Cardiac fibroblast (primary cell): Measurements from ENCODE around the gene LGALS16.
"Not testable (repeated sequence)": the region's sequence is repeated elsewhere in the genome, so short reads cannot be mapped to it uniquely, and the experiment has no call there.

Experiments used
- DNase-seq, 2 donors: peaks; one replicate each; pipeline versions ENCODE4 v3.0.0 to v3.0.0-alpha.2; 2010; ENCODE audit warnings: low read depth in 2 of 2
- H3K4me3 ChIP-seq, 2 donors: replicated peaks in 1 of 2; 1 replicate in 1 of 2; 2 replicates in 1 of 2; pipeline ENCODE4 v1.5.1; 2011; ENCODE audit warnings: low read depth in 2 of 2, low read length in 2 of 2, mild to moderate bottlenecking in 2 of 2, moderate library complexity in 1 of 2
- TF ChIP-seq, protein P1 (sequence below): IDR thresholded peaks from one replicate; pipeline ENCODE4 v1.5.1; 2011; ENCODE audit warnings: low read depth, mild to moderate bottlenecking, low read length, inconsistent platforms

The LGALS16 gene, protein sequence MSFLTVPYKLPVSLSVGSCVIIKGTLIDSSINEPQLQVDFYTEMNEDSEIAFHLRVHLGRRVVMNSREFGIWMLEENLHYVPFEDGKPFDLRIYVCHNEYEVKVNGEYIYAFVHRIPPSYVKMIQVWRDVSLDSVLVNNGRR

DNA sequence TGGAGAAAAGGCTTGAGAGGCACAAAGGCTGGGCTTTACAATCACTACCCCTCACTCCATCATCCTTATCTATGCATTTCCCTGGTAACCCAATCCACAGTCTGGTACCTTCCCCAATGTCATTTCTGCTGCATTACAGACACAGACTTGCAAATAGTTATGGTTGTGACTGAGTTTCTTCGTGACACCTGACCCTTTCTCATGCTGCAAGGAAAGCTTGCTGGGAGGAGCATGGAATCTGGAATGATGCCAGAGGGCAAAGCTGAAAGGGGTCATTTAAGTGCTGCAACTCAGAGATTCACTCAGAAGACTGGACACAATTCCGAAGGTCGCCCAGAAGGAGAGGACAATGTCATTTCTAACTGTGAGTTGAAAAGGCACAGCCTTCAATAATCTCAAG lies at the start of gene LGALS16:
TSS of gene LGALS16 (plus strand) at position 301 of the 400 bp plus-strand sequence. CDS start at position 350, 49 bp downstream.
- no peak for DNase-seq
- no peak within 1 kb of the TSS for H3K4me3 ChIP-seq

DNA sequence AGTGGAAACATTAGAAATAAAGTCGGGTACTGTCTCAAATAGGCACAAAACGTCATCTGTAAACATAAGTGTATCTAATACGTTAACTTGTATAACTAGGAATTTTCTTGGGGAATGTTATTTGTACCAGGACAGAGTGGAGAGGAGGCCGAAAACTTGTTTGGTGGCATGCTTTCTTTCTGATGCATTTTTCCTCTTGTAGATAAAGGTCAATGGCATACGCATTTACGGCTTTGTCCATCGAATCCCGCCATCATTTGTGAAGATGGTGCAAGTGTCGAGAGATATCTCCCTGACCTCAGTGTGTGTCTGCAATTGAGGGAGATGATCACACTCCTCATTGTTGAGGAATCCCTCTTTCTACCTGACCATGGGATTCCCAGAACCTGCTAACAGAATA lies 48.7 kb upstream of the LGALS16 start:
- TF ChIP-seq, protein P1, sequence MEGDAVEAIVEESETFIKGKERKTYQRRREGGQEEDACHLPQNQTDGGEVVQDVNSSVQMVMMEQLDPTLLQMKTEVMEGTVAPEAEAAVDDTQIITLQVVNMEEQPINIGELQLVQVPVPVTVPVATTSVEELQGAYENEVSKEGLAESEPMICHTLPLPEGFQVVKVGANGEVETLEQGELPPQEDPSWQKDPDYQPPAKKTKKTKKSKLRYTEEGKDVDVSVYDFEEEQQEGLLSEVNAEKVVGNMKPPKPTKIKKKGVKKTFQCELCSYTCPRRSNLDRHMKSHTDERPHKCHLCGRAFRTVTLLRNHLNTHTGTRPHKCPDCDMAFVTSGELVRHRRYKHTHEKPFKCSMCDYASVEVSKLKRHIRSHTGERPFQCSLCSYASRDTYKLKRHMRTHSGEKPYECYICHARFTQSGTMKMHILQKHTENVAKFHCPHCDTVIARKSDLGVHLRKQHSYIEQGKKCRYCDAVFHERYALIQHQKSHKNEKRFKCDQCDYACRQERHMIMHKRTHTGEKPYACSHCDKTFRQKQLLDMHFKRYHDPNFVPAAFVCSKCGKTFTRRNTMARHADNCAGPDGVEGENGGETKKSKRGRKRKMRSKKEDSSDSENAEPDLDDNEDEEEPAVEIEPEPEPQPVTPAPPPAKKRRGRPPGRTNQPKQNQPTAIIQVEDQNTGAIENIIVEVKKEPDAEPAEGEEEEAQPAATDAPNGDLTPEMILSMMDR, result no peak
- no peak for DNase-seq
- no peak overlapping the region for H3K4me3 ChIP-seq

More for the DNA sequence above, at the start of gene LGALS16:
- TF ChIP-seq, protein P1, result no peak

DNA sequence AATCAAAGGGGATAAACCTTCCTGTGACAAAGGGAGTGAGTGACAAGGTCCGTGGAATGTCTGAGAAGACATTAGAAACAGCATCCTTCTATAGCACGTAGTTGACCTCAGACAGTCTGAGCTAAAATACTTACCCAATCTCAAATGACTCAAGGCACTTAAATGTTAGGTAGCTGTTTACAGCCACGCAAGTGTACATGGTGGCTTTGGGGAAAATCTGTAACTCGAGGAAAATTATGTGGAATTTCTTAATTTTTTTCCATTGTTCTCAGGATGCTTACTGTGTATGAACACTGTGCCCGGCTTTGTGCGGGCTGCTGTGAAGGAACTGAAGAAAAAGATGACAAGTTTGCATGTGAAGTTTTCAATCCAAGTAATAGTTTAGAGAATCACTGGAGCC lies 48.2 kb upstream of the LGALS16 start:
- DNase-seq, result no peak
- TF ChIP-seq, protein P1, result no peak

DNA sequence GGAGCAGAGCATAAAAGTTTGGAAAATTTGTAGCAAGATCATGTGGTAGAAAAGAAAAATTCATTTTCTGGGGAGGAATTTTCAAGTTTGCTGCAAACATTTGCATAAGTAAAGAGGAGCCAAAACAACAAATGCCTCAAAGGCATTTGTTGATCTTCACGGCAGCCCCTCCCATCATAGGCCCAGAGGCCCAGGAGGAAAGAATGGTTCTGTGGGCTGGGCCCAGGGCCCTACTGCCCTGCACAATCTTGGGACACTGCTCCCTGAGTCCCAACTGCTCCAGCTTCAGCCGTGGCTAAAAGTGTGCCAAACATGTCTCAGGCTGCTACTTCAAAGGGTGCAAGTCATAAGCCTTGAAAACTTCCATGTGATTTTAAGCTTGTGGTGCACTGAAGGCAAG lies 42.1 kb upstream of the LGALS16 start:
- TF ChIP-seq, protein P1, result no peak
- DNase-seq, result no peak
- no peak overlapping the region for H3K4me3 ChIP-seq

More for the DNA sequence above, 48.2 kb upstream of the LGALS16 start:
- H3K4me3 ChIP-seq, result no peak overlapping the region

DNA sequence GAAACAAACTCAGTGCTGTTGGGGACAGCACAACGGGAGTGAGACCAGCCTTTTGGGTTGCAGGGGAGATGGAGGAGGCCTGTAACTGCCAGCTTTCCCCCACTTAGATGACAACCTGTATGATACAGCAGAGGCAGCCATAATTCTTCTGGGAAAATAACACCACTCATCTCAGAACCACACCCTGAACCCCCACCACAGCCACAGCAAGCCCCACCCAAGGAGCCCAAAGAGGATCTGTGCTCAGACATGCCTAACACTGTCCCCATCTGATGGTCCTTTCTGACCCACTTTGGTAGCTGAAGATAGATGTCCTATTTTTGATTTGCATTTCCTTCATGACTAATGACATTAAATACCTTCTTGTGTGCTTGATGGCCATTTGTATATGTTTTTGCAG lies 38.0 kb upstream of the LGALS16 start:
- H3K4me3 ChIP-seq, result no peak overlapping the region
- DNase-seq, result no peak
- TF ChIP-seq, protein P1, result no peak

DNA sequence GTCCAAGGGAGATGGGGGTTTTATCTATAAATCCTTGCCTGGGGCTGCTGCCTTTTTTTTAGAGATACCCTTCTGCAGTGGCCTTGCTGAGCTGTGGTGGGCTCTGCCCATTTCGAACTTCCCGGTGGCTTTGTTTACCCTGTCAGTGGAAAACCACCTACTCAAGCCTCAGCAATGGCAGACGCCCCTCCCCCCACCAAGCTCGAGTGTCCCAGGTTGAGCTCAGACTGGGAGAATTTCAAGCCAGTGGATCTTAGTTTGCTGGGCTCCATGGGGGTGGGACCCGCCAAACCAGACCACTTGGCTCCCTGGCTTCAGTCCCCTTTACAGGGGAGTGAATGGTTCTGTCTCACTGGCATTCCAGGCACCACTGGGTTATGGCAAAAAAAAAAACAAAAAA lies 31.8 kb upstream of the LGALS16 start:
- no peak for DNase-seq
- H3K4me3 ChIP-seq, result no peak overlapping the region
- TF ChIP-seq, protein P1, result no peak

DNA sequence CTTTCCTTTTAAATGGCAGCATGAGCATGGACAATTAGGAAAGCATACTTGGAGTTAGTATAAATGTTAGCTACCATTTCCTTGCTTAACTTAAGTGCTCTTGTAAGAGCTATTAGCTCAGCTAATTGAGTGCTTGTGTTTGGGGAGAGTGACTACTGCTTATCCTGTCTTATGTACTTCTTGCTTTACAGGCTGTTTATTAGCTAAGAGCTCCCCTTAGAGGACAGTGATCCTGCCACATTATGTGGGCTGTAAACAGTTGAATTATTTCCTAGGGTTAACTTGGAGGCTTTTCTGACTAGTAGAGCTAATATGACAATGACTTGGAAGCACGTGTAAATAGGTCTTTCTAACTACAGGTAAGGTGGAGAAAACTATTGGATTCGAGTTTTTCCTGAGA lies 28.1 kb upstream of the LGALS16 start:
- DNase-seq, result peak in 1 of 2 donors; percentile 12
- H3K4me3 ChIP-seq, result not testable (repeated sequence)
